WERI-Rb-1 (cell line): ENCODE results near the gene KCNK4.
A peak's percentile ranks its signal among the peaks of the same experiment; 100 is the strongest.

Experiments
- DNase-seq: peaks from one replicate; pipeline ENCODE4 v3.0.0-alpha.2; 2020
- H3K27ac ChIP-seq: fragments of 250-450 bp; sonication (Bioruptor Pico); 2 replicates; pipeline ENCODE4 v1.5.1; 2020; ENCODE audit warnings: mild to moderate bottlenecking, moderate library complexity
- H3K27me3 ChIP-seq: fragments of 250-450 bp; sonication (Bioruptor Pico); 2 replicates; pipeline ENCODE4 v1.5.1; 2021; ENCODE audit warnings: mild to moderate bottlenecking, low read depth, moderate library complexity; ENCODE audit not compliant: insufficient read depth, severe bottlenecking
- H3K36me3 ChIP-seq: fragments of 250-450 bp; sonication (Bioruptor Pico); 2 replicates; pipeline ENCODE4 v1.5.1; 2020; ENCODE audit warnings: mild to moderate bottlenecking, moderate library complexity
- H3K4me3 ChIP-seq: 2 replicates; pipeline ENCODE4 v1.5.1; 2011; ENCODE audit warnings: low read depth, mild to moderate bottlenecking, control low read depth, low read length
- H3K9me3 ChIP-seq: fragments of 250-450 bp; sonication (Bioruptor Pico); 2 replicates; pipeline ENCODE4 v1.5.1; 2021; ENCODE audit warnings: mild to moderate bottlenecking, moderate library complexity; ENCODE audit not compliant: severe bottlenecking
- CTCF ChIP-seq: IDR thresholded peaks from 2 replicates; pipeline ENCODE4 v1.5.1; 2011; ENCODE audit warnings: low read depth, mild to moderate bottlenecking, control low read depth, inconsistent platforms, low read length

KCNK4 gene

GRCh38 chr11:64348383-64349024, 57.4 kb downstream of the KCNK4 start:
- TF ChIP-seq CTCF = no peak

GRCh38 chr11:64349025-64349387, 57.9 kb downstream of the KCNK4 start:
- no peak overlapping the region for H3K4me3 ChIP-seq
- no peak for DNase-seq
- H3K27ac ChIP-seq = no peak overlapping the region
- TF ChIP-seq CTCF = no peak
- H3K9me3 ChIP-seq = no peaks in the 10 kb centered on the region
- H3K27me3 ChIP-seq = no peaks in the 10 kb centered on the region
- no peaks in the 10 kb centered on the region for H3K36me3 ChIP-seq

More at GRCh38 chr11:64348383-64349024, 57.4 kb downstream of the KCNK4 start:
- Histone ChIP-seq H3K27me3 (no peaks in the 10 kb centered on the region), H3K27ac (no peak overlapping the region), H3K36me3 (no peaks in the 10 kb centered on the region), H3K4me3 (no peak overlapping the region), H3K9me3 (no peaks in the 10 kb centered on the region)
- DNase-seq = peak; percentile 11

- TF ChIP-seq CTCF = no peak
- no peaks in the 10 kb centered on the region for H3K36me3 ChIP-seq
- no peak overlapping the region for H3K27ac ChIP-seq
- no peaks in the 10 kb centered on the region for H3K27me3 ChIP-seq
- no peaks in the 10 kb centered on the region for H3K9me3 ChIP-seq
- H3K4me3 ChIP-seq = no peak overlapping the region
- no peak for DNase-seq
Observed at GRCh38 chr11:64349404-64349803, 58.3 kb downstream of the KCNK4 start.
